Glomerular visceral epithelial cell (primary cell): ENCODE results near the gene CLUH.
"Not testable (repeated sequence)": the region's sequence is repeated elsewhere in the genome, so short reads cannot be mapped to it uniquely, and the experiment has no call there.

Source experiments
- DNase-seq: peaks from one replicate; pipeline ENCODE4 v3.0.0-alpha.2; 2016; ENCODE audit errors: extremely low spot score

The CLUH gene

DNA sequence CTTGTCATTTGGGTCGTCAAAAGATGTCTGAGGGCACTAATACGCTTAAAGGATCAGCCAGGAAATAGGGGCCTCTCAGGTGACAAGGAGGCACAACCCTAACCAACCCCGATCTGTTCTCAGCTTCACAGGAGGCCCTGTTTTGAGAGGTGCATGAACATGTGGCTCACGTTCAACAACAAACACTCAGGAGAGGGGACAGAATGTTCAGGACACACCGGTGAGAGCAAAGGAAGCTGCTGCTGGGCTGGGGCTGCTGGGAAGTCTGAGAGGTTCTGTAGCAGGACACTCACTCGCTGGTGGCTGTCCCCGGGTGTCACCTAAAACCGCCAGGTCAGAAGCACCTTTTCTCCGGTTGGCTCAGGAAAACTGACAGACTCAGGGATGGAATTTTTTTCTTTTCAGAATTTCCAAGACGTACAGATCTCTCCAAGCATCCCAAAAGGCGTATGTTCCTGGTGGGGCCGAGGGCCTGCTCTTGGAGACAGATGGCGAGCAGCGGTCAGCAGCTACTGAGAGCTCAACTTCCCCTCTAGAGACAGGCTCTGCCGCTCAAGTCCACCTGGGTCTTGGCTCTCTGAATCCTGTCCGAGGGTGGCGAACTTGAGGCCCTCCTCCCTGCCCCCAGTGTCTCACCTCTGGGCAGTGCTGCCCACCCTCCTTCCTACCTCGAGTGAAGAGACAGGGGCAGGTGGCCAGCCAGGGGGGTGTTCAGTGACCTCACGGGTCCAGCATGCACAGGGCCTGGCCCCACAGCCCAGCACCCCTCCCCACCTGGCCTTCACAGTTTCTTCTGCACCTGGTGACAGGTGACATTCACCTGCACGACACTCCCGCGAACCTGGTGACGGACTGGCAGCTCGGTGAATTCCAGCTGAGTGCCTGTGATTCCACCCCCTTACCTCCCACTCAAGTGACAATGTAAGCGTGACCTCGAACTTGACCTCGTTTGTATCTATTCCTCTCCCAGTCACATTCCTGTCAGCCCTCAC is 22.9 kb downstream of the CLUH start:
- no peak for DNase-seq

DNA sequence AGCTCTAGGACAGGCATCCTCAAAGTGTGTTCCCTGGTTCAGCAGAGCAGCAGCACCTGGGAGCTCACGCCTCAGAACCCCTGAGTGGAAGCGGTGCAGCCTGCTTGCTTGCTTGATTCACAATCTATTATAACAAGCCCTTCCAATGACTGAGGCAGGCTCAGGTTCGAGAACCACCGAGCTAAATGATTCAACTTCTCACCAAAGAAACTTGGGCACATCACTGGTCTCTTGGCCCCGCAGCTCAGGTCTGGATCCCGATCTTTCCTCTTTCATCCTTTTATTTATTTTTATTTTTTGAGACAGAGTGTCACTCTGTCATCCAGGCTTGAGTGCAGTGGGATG is 24.5 kb downstream of the CLUH start:
- DNase-seq = no peak

DNA sequence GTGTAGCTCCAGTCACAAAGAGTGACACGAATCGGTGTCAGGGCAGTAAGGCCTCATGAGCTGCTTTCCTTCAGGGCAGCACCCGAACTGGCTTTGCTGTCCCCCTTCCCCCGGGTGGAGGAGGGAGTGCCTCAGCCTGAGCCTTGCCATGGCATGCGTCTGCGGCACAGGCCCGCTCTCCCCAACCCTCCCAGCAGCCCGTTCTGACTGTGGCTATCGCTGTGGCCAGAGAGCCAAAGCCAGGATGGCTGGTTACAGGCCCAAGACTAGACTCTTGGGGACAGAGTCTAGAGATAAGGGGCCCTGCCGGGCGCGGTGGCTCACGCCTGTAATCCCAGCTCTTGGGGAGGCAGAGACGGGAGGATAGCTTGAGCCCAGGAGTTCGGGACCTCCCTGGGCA is 25.9 kb downstream of the CLUH start:
- no peak for DNase-seq

- no peak for DNase-seq
These were observed 27.0 kb downstream of the CLUH start for GRCh38 chr17:2684549-2684948.

DNA sequence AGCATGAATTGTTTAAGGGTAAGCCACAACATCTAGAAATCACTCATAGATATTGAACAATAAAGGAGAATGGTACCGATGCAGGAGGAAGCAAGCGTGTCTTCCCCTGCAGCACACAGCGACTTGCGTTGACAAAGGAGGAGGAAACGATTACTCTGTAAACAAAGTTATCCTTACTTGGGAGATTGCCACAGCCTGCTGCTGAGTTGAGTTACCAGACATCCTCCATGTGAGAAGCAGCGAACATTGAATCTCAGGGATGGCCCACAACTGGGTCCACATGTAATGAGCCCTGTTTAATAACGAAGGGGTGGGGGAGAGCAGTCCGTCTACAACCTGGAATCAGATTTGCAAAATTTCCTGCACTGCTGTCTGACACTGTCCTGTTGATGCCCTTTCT is 27.7 kb downstream of the CLUH start:
- no peak for DNase-seq

- no peak for DNase-seq
These were observed 29.2 kb downstream of the CLUH start for GRCh38 chr17:2682176-2682938.

GRCh38 chr17:2681650-2682049 is 29.9 kb downstream of the CLUH start:
- no peak for DNase-seq

DNA sequence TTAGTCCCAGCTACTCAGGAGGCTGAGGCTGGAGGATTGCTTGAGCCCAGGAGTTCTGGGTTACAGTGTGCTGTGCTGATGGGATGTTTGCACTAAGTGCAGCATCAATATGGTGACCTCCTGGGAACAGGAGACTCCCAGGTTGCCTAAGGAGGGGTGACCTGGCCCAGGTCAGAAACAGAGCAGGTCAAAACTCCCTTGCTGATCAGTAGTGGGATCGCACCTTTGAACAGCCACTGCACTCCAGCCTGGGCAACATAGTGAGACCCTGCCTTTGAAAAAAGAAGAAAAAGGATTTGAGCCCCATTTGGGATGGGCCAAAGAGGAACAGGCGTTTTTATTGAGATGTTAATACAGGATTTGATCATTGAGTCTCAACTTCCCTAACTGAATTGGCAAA is 30.6 kb downstream of the CLUH start:
- no peak for DNase-seq

GRCh38 chr17:2679247-2679646 is 32.3 kb downstream of the CLUH start:
- not testable (repeated sequence) for DNase-seq

DNA sequence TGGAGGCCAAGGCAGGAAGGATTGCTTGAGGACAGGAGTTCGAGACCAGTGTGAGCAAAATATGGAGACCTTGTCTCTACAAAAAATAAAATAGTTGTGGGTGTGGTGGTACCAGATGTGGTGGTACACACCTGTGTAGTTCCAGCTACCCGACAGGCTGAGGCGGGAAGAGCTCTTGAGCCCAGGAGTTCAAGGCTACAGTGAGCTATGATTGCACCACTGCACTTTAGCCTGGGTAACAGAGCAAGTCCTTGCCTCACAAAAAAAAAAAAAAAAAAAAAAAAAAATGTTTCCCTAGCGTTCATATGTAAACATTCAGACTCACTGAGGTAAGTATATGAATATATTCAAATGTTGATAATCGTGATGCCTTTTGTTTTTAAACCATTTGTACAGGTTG is 39.5 kb downstream of the CLUH start:
- no peak for DNase-seq

- DNase-seq = not testable (repeated sequence)
These were observed 51.2 kb downstream of the CLUH start for GRCh38 chr17:2660410-2660809.

DNA sequence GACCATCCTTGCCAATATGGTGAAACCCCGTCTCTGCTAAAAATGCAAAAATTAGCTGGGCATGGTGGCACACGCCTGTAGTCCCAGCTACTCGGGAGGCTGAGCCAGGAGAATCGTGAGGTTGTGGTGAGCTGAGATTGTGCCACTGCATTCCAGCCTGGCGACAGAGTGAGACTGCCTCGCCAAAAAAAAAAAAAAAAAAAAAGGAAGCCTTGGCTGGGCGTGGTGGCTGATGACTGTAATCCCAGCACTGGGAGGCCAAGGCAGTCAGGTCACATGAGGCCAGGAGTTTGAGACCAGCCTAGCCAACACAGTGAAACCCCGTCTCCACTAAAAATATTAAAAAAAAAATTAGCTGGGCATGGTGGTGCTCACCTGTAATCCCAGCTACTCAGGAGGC is 52.2 kb downstream of the CLUH start:
- peak; percentile 62 for DNase-seq

- peak; percentile 20 for DNase-seq
These were observed 55.3 kb downstream of the CLUH start for GRCh38 chr17:2656283-2656682.

- no peak for DNase-seq
These were observed 56.0 kb downstream of the CLUH start for GRCh38 chr17:2655546-2655945.

GRCh38 chr17:2652911-2653310 is 58.7 kb downstream of the CLUH start:
- not testable (repeated sequence) for DNase-seq

DNA sequence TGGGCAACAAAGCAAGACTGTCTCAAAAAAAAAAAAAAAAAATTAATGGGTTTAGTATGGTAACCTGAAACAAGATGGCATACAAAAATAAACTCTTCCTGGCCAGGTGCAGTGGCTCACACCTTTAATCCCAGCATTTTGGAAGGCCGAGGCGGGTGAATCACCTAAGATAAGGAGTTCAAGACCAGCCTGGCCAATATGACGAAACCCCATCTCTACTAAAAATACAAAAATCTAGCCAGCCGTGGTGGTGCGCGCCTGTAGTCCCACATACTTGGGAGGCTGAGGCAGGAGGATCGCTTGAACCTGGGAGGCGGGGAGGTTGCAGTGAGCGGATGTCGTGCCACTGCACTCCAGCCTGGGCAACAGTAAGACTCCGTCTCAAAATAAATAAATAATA is 62.4 kb downstream of the CLUH start:
- no peak for DNase-seq

GRCh38 chr17:2647957-2648356 is 63.6 kb downstream of the CLUH start:
- no peak for DNase-seq

- no peak for DNase-seq
These were observed 66.6 kb downstream of the CLUH start for GRCh38 chr17:2644971-2645370.
